GM18861 (cell line): Measurements from ENCODE around the gene MYO10.
A peak's percentile ranks its signal among the peaks of the same experiment; 100 is the strongest.
"Not testable (repeated sequence)": the region's sequence is repeated elsewhere in the genome, so short reads cannot be mapped to it uniquely, and the experiment has no call there.

Experiments
- ATAC-seq: cut with Tn5 transposase; IDR thresholded peaks from one replicate; pipeline ENCODE4 v1.9.1; 2021; ENCODE audit not compliant: unreplicated experiment

Gene MYO10

GRCh38 chr5:16722097-16722495 is 214.0 kb downstream of the MYO10 start:
- ATAC-seq: no peak

GRCh38 chr5:16721151-16722096 is 214.7 kb downstream of the MYO10 start:
- no peak for ATAC-seq

GRCh38 chr5:16718036-16718435 is 218.1 kb downstream of the MYO10 start:
- not testable (repeated sequence) for ATAC-seq

GRCh38 chr5:16713386-16713928 is 222.6 kb downstream of the MYO10 start:
- no peak for ATAC-seq

- ATAC-seq: no peak
Measured at GRCh38 chr5:16712620-16713019, 223.5 kb downstream of the MYO10 start.

GRCh38 chr5:16712178-16712577 is 223.9 kb downstream of the MYO10 start:
- no peak for ATAC-seq

- no peak for ATAC-seq
Measured at GRCh38 chr5:16709691-16710433, 226.2 kb downstream of the MYO10 start.

GRCh38 chr5:16707869-16708192 is 228.3 kb downstream of the MYO10 start:
- no peak for ATAC-seq

GRCh38 chr5:16707168-16707868 is 228.8 kb downstream of the MYO10 start:
- no peak for ATAC-seq

GRCh38 chr5:16704945-16705344 is 231.1 kb downstream of the MYO10 start:
- no peak for ATAC-seq

GRCh38 chr5:16702964-16703363 is 233.1 kb downstream of the MYO10 start:
- no peak for ATAC-seq

GRCh38 chr5:16701134-16702099 is 234.7 kb downstream of the MYO10 start:
- ATAC-seq: no peak

- no peak for ATAC-seq
Measured at GRCh38 chr5:16700081-16700480, 236.0 kb downstream of the MYO10 start.

GRCh38 chr5:16695779-16696178 is 240.3 kb downstream of the MYO10 start:
- ATAC-seq: no peak

GRCh38 chr5:16693879-16694278 is 242.2 kb downstream of the MYO10 start:
- no peak for ATAC-seq

- ATAC-seq: no peak
Measured at GRCh38 chr5:16691731-16692130, 244.4 kb downstream of the MYO10 start.

GRCh38 chr5:16690243-16690852 is 245.7 kb downstream of the MYO10 start:
- ATAC-seq: peak; percentile 88

GRCh38 chr5:16687898-16688297 is 248.2 kb downstream of the MYO10 start:
- ATAC-seq: no peak

- no peak for ATAC-seq
Measured at GRCh38 chr5:16685069-16685468, 251.0 kb downstream of the MYO10 start.

- no peak for ATAC-seq
Measured at GRCh38 chr5:16681876-16682275, 254.2 kb downstream of the MYO10 start.
